Activated T-cell treated with anti-CD3 and anti-CD28 coated beads, Interleukin-2, amount 50 U/mL, for 1 hour (primary cell): ENCODE data around the gene HMGN5.

Source experiments
- DNase-seq: peaks from one replicate; pipeline ENCODE4 v3.0.0-alpha.2; 2020

HMGN5 gene, protein sequence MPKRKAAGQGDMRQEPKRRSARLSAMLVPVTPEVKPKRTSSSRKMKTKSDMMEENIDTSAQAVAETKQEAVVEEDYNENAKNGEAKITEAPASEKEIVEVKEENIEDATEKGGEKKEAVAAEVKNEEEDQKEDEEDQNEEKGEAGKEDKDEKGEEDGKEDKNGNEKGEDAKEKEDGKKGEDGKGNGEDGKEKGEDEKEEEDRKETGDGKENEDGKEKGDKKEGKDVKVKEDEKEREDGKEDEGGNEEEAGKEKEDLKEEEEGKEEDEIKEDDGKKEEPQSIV

DNA sequence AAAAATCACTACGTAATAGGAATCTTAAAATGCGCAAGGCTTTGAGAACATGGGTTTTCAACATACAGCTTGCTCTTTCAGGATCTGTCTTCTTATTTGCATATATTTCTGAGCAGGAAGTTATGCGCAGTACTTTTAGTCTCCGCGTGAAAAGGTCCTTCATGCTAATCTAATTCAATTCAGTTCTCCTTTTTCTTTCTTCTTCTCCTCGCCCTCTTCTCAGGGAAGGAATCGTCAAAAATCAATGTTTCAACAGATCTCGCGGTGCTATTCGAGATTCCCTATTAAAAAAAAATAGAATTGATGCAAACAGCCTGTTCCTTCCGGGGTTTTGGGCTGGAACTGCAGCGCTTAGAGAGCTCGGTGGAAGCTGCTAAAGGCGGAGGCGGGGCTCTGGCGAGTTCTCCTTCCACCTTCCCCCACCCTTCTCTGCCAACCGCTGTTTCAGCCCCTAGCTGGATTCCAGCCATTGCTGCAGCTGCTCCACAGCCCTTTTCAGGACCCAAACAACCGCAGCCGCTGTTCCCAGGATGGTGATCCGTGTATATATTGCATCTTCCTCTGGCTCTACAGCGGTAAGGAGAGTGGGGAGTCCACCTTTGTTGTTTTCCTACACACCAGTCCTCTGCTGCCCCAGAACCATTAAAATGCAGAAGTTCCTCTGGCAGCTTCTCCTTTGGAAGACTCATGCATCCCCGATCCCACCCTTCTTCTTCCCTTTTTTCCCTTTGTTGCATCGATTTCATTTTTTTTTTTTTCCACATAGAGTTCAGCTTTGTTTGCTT is at the start of gene HMGN5, which contains the start of gene SH3BGRL:
Gene HMGN5, minus strand, starts transcription at position 243 of the 785 bp plus-strand sequence. CDS start 80,364 bp downstream, outside the sequence.
Gene SH3BGRL, plus strand, starts transcription at position 432 of the 785 bp plus-strand sequence. Its CDS starts 99 bp downstream, at position 531.
- DNase-seq = peak; percentile 66

DNA sequence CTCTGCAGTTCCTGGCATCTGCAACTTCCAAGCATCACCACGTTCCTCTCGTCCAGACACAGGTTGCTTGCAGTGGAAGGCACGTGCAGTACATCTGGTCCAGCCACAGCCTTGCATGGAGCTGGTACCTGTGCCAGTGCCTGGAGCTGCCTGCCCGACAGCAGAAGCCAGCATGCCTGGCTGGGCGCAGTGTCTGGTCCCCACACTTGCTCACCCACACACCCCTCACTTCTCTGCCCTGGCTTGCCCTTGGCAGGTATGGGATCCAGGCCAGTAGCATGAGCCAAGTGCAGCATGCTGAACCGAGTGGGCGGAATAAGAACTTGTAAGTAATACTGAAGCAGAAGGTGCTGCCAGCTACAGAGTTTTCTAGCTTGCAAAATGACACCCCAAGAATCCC is 40.0 kb upstream of the HMGN5 start:
- DNase-seq = no peak

DNA sequence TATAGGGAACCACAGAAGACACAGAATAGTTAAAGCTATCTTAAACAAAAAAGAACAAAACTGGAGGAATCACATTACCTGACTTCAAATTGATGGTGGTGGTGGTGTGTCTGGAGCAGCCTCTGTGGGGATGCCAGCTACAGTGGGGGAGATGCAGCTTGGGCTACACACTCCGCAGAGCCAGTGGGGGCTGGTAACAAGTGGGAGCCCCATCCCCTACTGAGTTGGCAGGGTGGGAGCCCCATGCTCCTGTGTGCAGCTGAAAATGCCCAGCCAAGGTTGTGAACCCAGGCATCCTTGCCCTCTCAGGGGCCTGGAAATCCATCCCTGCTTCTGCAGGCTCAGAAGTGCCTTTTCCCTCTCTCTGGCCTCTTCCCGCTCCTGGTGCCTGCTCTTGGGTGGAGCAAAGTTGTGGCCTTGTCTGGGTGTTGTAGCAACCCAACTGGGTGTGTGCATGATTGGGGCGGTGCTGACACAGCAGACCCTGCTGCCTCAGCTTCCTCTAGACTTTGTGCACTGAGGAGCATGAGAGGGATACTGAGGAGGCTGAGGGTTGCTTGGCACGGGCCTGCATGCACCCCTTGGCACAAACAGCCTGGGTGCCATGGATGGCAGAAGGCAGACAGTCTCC is 39.1 kb upstream of the HMGN5 start:
- no peak for DNase-seq

DNA sequence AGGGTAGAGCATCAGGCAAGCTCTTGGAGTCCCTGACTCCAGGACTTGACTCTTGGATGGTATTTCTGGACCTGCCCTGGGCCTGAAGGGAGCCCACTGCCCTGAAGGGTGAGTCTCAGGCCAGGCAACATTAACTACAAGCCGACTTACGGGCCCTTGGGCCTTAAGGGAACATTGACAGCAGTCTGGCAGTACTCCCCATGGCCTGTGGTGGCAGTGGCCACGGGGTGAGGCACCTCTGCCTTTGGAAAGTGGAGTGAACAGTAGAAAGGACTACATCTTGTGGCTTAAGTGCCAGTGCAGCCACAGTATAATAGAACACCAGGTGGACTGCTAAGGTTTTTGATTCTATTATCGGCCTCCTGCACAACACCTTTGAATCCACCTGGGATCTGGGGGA is 36.5 kb upstream of the HMGN5 start:
- DNase-seq = no peak

DNA sequence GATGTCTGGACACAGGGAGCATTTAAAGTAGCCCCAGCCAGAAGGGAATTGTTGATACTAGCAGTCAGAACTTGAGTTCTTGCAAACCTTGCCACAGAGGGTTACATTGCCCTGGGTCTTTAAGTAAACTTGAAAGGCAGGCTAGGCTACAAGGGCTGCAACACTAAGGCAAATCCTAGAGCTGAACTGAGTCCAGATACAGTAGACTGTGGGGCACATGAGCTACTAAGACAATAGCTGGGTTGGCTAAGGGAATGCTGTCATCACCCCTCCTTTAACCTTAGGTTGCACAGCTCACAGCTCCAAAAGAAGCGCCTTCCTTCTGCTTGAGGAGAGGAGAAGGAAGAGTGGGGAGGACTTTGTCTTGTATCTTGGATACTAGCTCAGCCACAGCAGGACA is 35.8 kb upstream of the HMGN5 start:
- DNase-seq = no peak

DNA sequence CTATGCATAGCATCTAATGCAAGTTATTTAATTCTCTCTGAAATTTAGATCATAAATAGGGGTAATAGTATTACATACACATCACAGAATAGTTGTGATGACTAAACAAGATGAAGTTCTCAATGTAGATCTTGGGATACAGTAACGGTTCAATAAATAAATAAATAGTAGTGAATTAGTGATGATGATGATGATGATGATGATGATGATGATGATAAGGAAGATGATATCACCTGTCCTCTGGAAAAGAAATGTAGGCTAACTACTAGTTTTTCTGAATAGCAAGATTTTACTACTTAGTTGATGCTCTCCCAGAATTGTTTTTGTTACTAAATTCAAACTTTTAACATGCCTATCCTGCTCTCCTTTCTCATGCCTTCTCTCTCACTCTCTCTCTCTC is 30.5 kb upstream of the HMGN5 start:
- DNase-seq = no peak

DNA sequence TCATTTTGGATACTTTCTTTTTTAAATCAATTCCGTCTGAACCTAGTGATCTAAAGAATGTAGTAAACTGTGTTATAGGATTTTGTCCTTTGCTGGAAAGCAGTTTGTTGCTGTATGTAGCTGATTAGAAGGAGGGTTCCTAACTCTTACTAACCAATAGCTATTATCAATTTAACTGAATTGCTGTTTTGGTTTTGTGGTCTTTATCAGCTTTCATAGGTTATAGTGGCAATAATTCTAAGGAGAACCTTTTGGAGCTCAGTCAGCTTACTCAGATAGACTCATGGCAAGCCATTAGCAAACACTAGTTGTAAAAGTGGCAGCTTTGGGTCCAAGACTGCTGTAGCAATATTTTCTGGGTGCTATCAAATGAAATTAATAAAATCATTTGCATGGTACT is 29.8 kb upstream of the HMGN5 start:
- no peak for DNase-seq

DNA sequence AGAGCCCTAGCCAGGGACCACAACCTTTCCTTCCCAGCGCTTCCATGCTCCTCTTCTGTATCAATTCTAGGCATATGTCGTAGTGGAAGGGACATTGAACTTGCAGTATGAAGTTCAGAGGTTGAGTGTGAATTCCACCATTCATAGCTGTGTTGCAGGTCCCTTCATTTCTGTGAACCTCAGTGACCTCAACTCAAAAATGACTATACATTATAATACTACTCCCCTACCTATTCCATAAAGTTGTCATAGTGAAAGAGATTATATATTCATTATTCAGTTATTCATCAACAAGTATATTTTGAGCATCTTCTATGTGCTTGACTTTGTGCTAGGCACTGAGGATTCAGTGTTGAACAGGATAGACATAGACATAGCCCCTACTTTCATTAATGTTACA is 28.2 kb upstream of the HMGN5 start:
- DNase-seq = no peak

DNA sequence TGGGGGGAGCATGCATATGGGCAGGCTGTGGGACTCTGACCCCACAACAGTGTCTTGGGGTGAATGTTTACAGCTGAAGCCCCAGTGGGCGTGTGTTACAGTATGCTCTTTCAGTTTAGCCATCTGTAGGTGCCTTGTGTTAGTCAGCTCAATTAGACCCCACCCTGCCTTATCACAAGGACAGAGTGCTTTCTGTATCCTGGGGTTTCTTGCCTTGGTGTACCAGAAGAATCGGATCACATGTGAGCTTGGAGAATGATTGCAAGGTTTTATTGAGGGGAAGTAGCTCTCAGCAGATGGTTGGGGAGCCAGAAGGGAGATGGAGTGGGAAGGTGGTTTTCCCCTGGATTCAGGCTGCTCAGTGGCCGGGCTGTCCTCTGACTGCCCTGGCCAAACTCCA is 27.5 kb upstream of the HMGN5 start:
- DNase-seq = no peak

DNA sequence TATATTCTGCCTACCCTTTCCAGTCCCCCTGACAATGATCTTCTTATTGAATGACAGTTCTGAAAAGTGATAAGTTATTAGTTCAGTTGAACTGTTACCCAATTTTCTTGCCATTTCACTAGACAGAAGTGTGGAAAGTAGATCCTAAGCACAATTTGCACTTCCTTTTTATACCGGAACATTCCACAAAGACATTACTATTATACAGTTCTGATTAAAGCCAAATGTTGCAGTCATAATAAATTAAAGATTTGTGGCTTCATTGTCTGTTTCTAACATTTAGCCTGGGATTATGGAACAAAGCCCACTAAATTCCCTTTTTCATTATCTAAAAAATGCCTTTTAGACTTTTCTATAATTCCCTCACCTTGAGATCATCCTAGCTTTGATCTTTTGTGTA is 14.0 kb upstream of the HMGN5 start:
- no peak for DNase-seq

DNA sequence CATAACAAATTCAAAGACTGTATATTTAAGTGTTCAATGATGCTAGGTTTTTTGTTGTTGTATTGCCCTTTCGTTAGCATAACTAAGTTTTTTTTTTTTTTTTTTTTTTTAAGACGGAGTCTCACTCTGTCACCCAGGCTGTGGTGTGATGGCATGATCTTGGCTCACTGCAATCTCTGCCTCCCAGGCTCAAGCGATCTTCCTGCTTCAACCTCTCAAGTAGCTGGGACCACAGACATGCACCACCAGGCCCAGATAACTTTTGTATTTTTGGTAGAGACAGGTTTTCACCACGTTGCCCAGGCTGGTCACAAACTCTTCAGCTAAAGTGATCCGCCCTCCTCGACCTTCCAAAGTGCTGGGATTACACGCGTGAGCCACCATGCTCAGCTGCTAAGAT is 7.2 kb upstream of the HMGN5 start:
- no peak for DNase-seq

DNA sequence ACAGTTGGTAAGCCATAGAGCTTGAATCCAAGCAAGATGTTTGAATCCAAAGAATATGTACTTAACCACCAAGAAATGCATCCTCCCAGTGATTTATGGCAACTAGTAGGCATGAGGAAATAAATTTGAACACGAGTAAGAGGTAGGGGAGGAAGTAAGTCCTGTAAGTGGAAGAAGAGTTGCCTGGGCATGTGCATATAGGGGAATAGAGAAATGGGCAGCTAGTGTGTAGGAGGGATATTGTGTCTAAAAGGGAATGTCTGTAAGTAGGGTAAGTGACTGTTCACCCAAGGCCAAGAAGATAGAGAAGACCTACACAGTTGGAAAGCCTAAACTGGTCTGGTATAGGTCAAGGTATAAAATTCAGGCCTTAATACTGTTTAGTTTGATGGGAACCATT is 4.8 kb upstream of the HMGN5 start:
- no peak for DNase-seq

DNA sequence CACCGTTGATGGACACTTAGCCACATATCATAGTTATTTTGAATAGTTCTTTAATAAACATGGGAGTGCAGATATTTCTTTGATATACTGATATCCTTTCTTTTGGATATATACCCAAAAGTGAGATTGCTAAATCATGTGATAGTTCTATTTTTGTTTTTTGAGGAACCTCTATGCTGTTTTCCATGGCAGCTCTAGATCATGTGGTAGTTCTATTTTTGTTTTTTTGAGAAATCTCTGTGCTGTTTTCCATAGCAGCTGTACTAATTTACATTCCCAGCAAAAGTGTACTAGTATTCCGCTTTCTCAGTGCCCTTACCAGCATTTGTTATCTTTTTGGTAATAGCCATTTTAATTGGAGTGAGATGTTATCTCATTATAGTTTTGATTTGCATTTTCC is 3.8 kb upstream of the HMGN5 start:
- no peak for DNase-seq

DNA sequence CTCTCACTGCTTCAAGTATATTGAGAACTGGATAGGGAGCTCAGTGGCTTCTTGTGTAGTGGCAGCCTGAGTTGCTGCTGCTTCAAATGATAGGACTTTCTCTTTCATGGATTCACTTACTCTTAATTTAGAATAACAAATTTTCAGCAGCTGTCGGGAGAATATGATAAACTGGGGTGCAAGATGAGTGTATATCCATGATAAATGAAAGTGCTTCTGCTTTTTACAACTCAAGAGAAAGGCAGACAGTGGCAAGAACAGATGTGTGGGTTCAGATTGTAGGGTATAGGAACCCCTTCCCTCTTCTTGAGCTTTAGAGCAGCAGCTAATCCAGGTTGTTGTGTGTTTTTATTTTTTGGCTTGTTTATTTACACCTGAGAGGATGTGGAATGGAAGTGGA is 1.2 kb upstream of the HMGN5 start:
- DNase-seq = no peak

DNA sequence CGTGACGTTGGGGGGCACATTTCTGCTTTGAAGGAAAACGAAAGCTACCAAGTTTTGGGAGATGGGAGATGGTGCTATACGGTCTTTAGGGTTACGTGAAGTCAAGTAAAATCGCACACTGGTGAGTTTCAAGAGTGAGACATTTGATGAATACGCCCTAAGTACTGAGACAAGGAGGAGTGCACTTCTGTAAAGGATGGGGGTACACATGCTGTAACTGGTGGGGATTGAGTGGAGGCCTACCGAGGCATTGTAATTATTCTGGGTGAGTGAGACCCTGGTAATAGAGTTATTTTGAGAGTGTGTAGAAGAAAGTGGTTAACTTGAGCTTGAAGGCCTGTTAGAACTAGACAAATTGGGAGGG is 725 bp upstream of the HMGN5 start:
- DNase-seq = no peak

DNA sequence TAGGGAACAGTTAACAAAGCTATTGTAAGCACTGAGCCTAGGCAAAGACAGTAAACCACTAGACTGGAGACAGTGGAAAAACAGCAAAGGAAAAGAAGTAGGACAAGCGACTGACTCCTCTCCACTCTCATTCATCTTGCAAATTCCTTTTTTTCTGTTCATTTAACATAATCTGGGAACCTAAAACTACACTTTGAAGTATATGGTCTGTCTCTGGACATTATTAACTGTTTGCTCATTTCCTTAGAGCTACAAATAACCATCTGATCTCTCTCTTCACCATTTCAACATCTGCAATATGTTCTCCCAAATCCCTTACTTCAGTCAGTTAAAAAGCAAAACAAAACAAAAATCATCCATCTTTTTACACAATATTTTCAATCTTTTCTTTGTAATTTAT is 642 bp downstream of the HMGN5 start:
- DNase-seq = no peak

DNA sequence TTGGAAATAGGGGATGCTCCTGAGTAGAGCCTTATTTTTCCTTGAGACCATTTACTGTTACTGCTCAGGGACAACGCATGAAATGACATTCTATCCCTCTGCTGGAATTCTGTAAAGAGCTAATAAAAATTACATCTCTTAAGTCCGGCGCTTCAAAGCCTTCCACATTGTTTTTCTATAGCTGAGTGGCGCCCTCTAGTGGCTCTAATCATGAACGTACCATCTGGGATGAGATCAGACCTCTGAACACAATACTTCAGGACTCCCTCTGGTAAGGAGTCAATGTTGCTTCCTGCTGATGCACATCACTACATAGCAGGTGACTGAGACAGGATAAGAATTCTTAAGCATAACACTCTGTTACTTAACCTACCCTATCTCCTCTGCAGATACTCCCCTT is 6.0 kb downstream of the HMGN5 start:
- DNase-seq = peak; percentile 35

DNA sequence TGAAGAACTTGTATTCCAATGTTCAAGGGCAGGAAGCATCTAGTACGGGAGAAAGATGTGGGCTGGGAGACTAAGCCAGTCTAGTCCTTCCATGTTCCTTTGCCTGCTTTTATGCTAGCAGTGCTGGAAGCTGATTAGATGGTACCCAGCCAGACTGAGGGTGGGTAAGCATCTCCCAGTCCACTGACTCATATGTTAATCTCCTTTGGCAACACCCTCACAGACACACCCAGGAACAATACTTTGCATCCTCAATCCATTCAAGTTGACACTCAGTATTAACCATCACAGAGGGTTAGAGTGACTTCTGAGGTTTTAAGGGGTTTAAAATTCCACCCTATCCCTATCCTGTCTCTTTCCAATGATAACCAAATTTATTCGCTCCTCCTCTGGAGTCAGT is 6.5 kb downstream of the HMGN5 start:
- no peak for DNase-seq

DNA sequence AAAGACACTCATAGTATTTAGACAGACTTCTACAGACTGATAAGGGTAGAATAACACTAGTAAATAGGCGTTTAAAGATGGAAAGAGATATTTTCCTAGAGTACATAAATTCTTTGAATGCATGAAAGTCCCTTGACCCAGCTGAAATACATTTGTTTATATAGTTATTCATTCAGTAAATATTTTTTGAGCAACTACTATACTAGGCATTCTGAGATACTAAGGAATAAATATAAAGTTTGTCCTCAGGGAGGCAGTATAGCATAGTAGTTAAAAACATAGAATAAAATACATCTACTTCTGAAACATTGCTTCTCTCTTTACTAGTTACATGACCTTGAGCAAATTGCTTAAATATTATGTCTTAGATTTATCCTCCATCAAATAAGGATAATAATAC is 27.4 kb downstream of the HMGN5 start:
- no peak for DNase-seq

DNA sequence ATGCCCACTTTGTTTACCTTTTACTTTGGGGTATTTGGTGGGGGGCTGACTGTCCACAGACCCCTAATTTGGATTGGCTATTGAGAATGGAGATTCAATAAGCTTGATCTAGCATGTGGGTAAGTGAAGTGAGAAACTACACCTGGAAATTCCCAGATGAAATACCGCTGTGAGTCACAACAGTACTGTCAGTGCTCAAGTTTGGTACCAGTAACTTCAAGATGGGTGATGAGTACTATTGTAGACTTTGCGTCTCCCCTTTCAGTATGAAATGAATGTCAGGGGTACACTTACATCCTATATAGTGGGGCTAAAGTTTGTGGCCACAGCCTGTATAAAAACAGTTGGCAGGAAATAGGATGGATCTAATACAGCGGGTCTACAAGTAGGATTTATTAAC is 33.3 kb downstream of the HMGN5 start:
- no peak for DNase-seq

DNA sequence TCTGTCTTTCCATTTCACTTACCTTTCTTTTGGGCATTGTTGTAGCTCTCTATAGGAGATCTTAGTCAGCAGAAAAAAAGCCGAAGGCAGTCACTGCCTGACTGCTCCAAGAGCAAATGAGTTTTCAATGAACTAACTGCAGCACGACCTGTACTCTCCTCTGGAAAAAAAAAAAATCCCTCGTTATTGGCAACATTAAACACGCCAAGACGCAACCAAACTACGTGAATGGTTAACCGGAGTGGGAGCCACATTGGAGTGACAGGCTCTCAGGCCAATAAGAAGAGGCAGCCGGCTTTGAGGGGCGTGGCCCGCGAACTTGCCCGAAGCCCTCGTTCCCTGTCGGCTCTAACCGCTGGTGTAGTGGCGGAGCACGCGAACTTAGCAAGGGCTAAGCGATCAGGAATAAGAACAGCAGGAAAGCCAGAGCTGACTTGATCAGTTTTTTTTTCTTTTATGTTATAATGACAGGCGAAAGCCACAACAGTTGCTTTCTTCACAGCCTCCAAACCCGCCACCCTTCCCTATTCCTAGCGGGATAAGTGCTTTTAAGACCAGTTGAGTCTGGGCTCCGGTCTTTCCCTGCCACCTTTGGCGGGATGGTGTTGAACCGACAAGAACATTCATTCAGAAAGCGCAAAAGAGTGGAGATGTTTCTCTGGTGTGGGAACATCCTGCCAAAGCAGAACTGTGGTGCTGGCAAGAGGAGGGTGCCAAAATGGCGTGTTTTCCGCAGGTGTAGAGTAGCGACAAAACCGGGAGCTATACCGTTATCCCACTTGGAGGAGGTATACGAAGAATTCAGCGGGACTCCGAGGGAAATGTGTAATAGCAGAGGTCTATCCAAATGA is 80.0 kb downstream of the HMGN5 start:
- DNase-seq = peak; percentile 88

DNA sequence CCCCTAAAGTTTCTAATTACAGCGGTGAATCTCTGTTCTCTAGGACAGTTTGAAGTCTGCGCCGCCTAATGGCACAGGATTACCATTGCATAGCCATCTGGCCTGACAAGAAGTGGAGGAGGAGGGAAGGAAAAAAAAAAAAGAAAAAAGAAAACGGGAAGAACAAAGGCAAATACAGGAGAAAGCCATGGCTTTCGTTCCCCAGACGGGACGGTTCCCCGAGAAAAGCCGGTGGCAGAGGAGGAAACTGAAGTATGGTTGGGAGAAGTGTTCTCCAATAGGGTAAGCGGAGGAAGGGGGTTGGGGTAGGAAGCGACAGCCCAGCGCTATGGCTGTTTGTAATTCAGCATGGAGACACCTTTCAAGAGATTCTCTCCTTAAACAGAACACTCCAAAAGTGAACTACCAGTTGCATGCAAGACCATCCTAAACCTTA is 80.8 kb downstream of the HMGN5 start:
- DNase-seq = no peak

DNA sequence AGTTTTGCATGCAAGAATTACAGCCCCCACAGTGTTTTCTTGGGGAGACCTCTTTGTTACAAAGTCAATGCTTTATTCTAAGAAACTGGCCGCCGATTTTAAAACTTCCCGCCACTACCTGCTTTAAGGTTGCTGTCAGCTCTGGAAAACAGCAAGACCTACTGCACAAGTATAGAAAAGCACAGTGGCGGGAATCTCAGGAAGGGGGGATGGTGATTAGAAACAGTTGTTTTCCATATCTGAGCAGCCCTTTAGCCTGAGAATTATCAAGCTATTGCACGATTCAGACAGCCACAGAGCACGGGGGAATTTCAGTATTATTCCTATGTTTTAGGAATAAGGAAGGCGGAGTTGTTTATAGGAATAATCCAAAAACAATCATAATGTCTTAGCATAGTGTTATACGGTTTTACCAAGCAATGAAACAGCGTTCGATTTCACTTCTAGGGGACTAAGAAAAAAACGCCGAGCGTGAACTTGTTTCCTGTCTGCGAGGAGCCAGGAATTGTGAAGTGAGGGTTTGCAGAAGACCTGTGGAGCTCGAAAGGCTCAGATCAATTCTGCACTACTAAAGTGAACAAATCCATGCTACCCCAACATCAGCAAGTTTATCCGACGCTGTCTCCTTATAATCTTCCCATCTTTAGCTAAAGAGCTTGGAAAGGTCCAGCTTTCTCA is 81.3 kb downstream of the HMGN5 start:
- no peak for DNase-seq
